ENCODE measurements around the gene HIPK2.

HIPK2 gene

GRCh38 chr7:139713061-139713460 lies 64.7 kb downstream of the HIPK2 start:
- no peak for ATAC-seq

- ATAC-seq, result no peak
Measured at GRCh38 chr7:139711991-139712743, 65.6 kb downstream of the HIPK2 start.

DNA sequence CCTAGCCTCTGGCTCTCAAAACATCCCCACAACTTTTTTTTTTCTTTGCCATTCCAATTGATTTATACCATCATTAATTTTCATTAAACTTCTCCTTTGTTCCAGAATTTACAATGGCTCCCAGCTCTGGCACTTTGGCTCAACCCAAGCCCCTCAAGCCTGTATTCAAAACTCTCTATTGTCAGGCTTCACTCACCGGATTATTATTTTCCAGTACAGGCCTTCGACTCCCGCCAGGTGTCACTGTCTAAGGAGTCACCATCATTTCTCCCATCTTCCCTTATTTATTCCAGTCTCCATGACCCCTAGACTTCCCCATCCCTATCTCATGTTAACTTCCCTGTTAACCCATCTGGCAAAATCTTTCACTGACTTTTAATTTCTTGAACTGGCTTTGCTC lies 67.8 kb downstream of the HIPK2 start:
- no peak for ATAC-seq

- ATAC-seq, result no peak
Measured at GRCh38 chr7:139709485-139709884, 68.3 kb downstream of the HIPK2 start.

GRCh38 chr7:139708541-139708940 lies 69.3 kb downstream of the HIPK2 start:
- ATAC-seq, result no peak

GRCh38 chr7:139706837-139707236 lies 71.0 kb downstream of the HIPK2 start:
- no peak for ATAC-seq

DNA sequence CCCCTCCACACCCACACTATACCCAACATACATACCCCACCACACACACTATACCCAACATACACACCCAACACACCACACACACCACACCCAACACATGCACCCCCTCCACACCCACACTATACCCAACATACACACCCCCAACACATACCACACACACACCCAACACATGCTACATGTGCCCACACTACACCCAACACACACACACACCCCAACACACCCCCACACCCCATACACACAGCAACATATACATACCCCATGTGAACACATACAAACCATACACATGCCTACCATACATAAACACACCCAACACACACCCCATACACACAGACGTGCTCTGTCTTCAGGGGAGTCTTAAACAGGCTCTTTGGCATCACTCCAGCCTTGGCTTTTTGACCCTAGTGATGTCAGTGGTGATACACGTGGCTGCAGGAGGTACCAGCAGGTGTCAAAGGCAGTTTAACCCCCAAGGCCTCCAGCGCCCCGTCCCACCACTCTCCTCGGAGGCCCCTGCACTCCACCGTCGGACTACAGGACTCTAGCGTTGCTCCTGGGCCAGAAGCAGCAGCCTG lies 73.4 kb downstream of the HIPK2 start:
- no peak for ATAC-seq

DNA sequence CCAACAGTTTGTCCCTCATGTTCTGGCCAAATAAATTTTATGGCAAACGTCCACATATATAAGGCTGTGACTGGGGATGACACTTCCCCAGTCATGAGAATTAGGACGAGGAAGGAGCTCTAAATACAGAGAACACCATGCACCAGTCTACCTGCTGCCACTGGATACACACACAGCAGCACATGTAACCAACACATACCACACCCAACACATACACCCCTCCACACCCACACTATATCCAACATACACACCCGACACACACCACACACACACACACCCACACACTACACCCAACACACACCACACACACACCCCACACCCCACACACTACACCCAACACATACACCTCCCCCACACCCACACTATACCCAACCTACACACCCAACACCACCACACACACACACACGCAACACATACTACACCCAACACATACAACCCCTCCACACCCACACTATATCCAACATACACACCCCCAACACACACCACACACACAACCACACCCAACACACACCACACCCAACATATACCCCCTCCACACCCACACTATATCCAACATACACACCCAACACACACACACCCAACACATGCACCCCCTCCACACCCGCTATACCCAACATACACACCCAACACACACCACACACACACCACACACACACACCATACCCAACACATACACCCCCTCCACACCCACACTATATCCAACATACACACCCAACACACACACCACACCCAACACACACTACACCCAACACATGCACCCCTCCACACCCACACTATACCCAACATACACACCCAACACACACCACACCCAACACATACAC lies 74.1 kb downstream of the HIPK2 start:
- no peak for ATAC-seq

DNA sequence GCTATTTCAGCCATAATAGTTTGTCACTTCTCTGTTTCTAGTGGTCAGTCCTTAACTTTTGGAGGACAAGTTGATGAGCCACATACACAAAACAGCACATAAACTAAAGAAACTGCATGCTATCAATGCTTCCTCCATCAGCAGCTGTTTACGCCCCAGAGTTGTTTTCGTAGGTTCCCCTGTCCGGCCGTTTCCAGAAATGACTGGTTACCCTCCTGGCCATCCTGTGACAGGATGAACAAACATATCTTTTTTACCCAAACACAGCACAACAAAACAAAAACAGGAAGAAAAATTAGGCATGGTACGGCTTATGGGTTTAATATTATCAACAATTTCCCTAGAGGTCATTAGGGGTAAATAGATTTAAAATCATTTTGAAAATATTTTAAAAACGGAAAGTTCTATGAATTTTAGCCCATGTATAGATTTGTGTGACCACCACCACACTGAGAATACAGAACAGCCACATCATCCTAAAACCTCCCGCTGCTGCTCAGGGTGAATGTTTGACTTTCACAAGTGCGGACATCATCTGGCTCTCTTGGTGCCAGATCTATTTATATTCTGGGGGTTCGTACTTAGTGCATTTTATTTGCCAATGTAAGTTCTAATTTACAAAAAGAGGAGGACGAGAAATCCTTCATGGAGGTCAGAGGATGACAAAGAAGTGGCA lies 74.8 kb downstream of the HIPK2 start:
- ATAC-seq, result no peak

GRCh38 chr7:139702313-139702731 lies 75.5 kb downstream of the HIPK2 start:
- no peak for ATAC-seq

DNA sequence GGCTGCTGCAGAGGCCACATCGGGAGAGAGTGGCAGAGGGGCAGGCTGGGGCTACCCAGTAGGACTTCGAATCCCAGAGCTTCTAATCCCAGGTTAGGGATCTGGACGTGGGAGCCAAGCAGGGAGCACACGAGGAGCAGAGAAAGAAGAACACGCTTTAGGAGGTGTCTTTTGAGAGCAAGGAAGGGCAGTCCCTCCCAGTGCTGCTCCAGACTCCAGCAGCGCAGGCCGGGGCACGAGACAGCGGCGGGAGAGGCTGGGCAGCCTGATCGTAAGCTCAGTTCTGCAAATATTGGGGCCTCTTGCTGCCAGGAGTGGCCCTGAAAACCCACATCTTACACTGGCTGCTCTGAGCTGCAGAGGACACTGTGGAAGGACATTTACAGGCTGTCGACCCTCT lies 75.9 kb downstream of the HIPK2 start:
- no peak for ATAC-seq

- ATAC-seq, result no peak
Measured at GRCh38 chr7:139700505-139701235, 77.1 kb downstream of the HIPK2 start.

- ATAC-seq, result peak; percentile 62 to 71
Measured at GRCh38 chr7:139699640-139700504, 77.9 kb downstream of the HIPK2 start.

DNA sequence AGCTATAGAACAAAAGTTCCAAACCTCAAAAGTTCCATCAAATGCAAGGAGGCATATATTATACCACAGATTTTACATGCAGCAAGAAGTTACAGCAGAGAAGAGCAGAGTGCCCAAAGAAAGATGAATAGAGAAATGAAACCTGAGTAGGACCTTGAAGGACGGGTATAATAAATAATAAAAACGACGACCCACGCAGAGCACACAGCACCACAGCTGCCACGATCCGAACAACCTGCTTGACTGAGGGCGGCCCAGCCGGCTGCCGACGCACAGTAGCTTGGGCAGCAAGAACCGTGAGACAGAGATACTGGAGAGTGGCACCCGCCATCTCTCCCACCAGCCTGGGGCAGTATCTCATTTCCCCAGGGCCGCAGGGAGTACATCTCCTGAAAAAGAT lies 79.0 kb downstream of the HIPK2 start:
- ATAC-seq, result no peak

GRCh38 chr7:139698278-139698677 lies 79.5 kb downstream of the HIPK2 start:
- no peak for ATAC-seq

- no peak for ATAC-seq
Measured at GRCh38 chr7:139697056-139697455, 80.7 kb downstream of the HIPK2 start.

DNA sequence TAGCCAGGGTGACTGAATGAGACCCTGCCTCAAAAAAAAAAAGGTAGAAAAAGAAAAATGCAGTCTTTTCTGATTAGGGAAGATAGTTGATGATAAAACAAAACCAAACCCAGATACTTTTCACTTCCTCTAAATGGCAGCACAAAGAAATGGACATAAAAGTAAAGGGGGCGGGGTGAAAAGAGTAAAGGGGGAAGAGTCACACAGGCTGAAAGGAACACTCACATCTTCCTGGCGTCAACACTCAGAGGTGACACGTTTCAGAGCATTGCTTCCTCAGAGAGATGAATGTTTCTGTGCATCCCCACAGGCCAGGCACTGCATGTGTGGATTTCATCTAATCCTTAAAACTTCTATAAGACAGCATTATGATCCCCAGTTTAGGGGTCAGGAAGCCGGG lies 81.2 kb downstream of the HIPK2 start:
- peak in 1 of 2 donors; percentile 30 for ATAC-seq

GRCh38 chr7:139695588-139695987 lies 82.2 kb downstream of the HIPK2 start:
- ATAC-seq, result no peak

GRCh38 chr7:139695051-139695450 lies 82.7 kb downstream of the HIPK2 start:
- ATAC-seq, result no peak

DNA sequence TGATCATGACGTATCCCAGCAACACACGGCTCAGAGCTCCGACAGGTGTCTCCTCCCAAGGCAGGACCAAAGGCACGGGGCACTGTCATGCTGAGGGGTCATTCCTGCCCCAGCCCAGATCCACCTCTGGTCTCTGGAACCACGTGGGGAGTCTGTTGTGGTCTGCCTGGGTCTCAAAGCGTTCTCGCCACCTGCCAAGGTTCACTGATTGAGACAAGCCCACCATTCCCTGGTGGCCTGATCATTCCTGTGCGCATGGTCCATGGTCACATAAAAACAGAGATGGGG lies 83.5 kb downstream of the HIPK2 start:
- ATAC-seq, result no peak

DNA sequence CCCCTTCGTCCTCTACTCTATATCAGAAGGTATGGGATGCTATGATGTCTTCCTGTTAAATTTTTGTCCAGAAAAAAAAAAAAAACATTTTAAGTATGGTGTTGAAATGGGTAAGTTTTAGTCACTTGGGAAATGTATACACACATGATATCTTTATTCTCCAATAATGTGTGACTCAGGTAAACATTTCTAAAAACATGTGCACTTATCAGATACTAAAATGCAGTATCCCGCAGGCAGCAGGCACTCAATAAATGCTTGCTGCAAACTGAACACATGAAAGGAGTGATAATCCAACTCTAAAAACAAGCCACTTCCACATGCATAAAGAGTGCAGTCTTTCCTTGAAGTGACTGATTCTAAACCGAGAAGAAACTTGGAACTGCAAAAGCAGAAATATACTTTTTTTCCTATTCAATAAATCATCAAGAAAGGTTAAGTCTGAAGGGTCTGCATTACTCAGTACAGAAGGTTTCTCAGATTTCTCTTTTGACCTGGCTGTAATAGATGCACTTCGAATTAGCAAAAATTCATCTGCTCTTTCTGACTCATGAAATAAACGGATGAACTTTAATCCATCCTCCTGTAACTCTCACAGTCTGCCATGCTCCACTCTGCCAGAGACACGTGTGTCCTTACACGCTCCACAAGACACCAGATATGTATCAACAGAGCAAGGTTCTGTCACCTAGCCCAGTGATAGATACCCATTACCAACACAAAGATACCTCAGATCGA lies 84.0 kb downstream of the HIPK2 start:
- ATAC-seq, result no peak
